Measurements from ENCODE around the gene LTBP1. TPM values are rescaled to one million over a fixed set of nuclear protein-coding genes. Genes with fewer than 3 reads are reported as not detected.

Gene LTBP1
- total RNA-seq, 2 experiments from 2014 or later, result 0.18 TPM; not detected in 1

DNA sequence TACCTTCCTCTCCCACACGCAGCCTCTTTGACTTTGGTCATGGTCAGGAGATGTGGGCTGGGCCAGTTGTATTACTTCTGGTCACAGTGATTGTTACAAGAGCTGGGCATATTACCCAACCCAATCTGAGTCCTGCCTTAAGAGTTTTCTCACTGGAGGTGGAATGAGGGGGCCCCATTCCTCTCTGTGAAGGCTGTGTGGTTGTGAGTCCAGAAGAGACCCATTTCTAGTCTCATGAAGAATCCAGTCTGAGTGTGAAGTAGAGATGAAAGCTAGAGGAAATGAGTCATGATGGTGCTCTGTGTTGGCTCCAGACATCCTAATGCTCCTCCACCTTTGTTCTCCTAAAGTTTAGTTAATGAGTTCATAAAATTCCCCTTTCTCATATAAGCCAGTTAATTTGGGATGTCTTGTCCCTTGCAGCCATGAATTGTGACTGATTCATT is 478.9 kb downstream of the LTBP1 start:
- no peaks in the 10 kb centered on the region for H3K36me3 Mint-ChIP-seq (ENCODE audit: low read depth)
- no peak for DNase-seq
- ATAC-seq, result no peak
- H3K9me3 Mint-ChIP-seq, result no peaks in the 10 kb centered on the region
- no peaks in the 10 kb centered on the region for H3K4me1 Mint-ChIP-seq (ENCODE audit: low read depth)
- no peaks in the 10 kb centered on the region for H3K27me3 Mint-ChIP-seq
- intact Hi-C loops (cut with micrococcal nuclease), result no loop called here
- no peak overlapping the region for H3K27ac Mint-ChIP-seq
- ChIA-PET POLR2A (no interaction called here), CTCF (no interaction called here)
- TF ChIP-seq, protein P1, sequence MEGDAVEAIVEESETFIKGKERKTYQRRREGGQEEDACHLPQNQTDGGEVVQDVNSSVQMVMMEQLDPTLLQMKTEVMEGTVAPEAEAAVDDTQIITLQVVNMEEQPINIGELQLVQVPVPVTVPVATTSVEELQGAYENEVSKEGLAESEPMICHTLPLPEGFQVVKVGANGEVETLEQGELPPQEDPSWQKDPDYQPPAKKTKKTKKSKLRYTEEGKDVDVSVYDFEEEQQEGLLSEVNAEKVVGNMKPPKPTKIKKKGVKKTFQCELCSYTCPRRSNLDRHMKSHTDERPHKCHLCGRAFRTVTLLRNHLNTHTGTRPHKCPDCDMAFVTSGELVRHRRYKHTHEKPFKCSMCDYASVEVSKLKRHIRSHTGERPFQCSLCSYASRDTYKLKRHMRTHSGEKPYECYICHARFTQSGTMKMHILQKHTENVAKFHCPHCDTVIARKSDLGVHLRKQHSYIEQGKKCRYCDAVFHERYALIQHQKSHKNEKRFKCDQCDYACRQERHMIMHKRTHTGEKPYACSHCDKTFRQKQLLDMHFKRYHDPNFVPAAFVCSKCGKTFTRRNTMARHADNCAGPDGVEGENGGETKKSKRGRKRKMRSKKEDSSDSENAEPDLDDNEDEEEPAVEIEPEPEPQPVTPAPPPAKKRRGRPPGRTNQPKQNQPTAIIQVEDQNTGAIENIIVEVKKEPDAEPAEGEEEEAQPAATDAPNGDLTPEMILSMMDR (IDR thresholded peaks at IDR 0.05), result no peak
- no peak overlapping the region for H3K4me3 Mint-ChIP-seq

DNA sequence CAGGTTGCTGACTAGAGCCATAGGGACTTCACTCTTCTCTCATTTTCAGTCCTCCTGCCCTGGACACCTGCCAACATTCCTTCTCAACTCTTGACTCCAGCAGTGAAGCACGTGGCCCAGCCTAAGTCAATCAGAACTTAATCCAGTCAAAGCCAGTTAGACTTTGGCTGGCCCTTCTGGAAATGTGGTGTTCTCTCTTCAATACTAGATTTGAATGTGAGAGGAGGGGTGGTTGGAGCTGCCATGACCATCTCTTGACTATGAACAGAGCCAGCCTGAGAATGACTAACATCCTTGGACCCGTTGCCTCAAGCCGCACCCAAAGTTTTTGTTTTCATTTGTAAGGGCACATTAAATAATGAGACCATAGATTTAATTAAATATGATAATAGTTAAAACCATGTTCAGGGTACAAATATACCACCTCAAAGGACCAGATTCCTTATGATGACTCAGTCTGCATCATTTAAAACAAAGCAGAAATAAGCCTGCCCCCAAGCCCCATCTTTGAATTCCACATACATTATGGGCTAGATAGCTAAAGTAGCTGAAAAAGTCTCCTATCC is 480.0 kb downstream of the LTBP1 start:
- Mint-ChIP-seq H3K27me3 (no peaks in the 10 kb centered on the region), H3K9me3 (no peaks in the 10 kb centered on the region), H3K4me3 (no peak overlapping the region), H3K4me1 (ENCODE audit: low read depth) (no peaks in the 10 kb centered on the region), H3K27ac (no peak overlapping the region), H3K36me3 (ENCODE audit: low read depth) (no peaks in the 10 kb centered on the region)
- TF ChIP-seq, protein P1 (IDR thresholded peaks at IDR 0.05), result no peak
- ChIA-PET POLR2A (no interaction called here), CTCF (no interaction called here)
- DNase-seq (no peak), ATAC-seq (no peak)
- intact Hi-C loops (cut with micrococcal nuclease), result no loop called here

DNA sequence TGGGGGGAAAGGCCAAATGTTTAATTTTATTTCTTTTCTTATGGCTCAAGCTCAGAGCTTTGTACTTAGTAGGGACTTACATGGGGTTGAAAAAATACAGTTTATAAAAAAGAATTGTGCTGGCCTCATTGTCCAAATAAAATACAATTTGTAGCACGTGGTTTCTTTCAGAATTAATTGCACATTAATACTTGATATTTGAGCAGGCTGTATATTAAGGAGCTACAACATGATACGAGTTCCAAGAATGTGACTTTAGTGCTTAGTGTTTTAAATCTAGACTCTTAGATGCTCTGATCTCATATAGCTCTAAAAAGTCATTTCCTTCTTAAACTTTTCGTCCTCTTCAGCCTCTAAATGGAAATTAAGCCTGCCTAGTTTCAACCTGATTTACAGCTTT is 483.3 kb downstream of the LTBP1 start:
- H3K4me3 Mint-ChIP-seq, result no peak overlapping the region
- H3K9me3 Mint-ChIP-seq, result no peaks in the 10 kb centered on the region
- CTCF ChIA-PET, result interaction anchor here (0.7 kb wide), 1 partner anchor 10 kb away, joined by 3 read pairs; no protein-coding TSS in a partner anchor

DNA sequence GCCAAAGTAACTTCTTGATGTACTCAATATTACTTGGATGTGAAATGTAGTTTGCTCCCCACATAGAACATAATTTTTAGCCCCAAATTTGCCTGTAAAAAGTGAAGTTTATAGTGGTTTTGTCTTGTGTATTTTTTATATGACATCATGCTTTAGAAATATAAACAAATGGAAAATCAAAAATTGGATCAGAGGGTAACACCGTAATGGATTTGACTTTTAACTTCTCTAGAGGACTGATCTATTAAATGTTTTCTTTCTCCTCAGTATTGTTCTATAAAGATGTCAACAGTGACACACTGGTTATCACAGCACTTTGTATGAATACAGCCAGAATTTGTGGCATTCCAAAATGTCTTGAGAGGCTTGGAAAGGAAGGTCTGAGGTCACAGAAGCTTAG is 484.1 kb downstream of the LTBP1 start:
- no peaks in the 10 kb centered on the region for H3K9me3 Mint-ChIP-seq
- no peaks in the 10 kb centered on the region for H3K4me1 Mint-ChIP-seq (ENCODE audit: low read depth)
- TF ChIP-seq, protein P1 (IDR thresholded peaks at IDR 0.05), result no peak
- intact Hi-C loops (cut with micrococcal nuclease), result no loop called here
- ChIA-PET POLR2A (no interaction called here), CTCF (no interaction called here)
- DNase-seq (no peak), ATAC-seq (no peak)
- H3K36me3 Mint-ChIP-seq (ENCODE audit: low read depth), result no peaks in the 10 kb centered on the region
- no peak overlapping the region for H3K27ac Mint-ChIP-seq
- H3K27me3 Mint-ChIP-seq, result peaks cover 5% of the 10 kb centered on the region
- no peak overlapping the region for H3K4me3 Mint-ChIP-seq

More for the DNA sequence above, 483.3 kb downstream of the LTBP1 start:
- TF ChIP-seq, protein P1 (IDR thresholded peaks at IDR 0.05), result no peak
- Mint-ChIP-seq H3K27me3 (peaks cover 5% of the 10 kb centered on the region), H3K36me3 (ENCODE audit: low read depth) (no peaks in the 10 kb centered on the region), H3K27ac (no peak overlapping the region), H3K4me1 (ENCODE audit: low read depth) (no peaks in the 10 kb centered on the region)
- intact Hi-C loops (cut with micrococcal nuclease), result no loop called here
- DNase-seq (no peak), ATAC-seq (no peak)
- POLR2A ChIA-PET, result no interaction called here

DNA sequence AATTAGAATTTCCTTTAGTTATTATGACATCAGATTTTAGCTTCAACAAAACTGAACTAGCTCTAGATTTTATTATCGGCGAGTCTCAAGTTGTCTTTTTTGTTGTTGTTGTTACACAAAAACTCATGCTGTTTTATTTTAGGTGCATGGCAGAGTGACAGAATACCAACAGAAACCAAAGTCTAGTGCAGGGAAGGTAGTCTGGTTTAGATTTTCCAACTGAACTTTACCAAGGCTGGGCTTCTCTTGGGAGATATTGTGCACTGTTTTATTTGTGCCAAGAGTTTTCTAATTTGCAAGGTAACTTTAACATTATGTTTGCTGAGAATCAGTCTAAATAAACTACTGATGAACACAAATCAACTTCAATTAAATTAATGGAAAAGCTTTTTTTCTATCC is 486.1 kb downstream of the LTBP1 start:
- ATAC-seq, result no peak
- Mint-ChIP-seq H3K27me3 (peaks cover 5% of the 10 kb centered on the region), H3K27ac (no peak overlapping the region), H3K9me3 (no peaks in the 10 kb centered on the region), H3K4me3 (no peak overlapping the region), H3K4me1 (ENCODE audit: low read depth) (no peaks in the 10 kb centered on the region), H3K36me3 (ENCODE audit: low read depth) (no peaks in the 10 kb centered on the region)
- ChIA-PET POLR2A (no interaction called here), CTCF (no interaction called here)
- DNase-seq, result no peak
- intact Hi-C loops (cut with micrococcal nuclease), result no loop called here
- TF ChIP-seq, protein P1 (IDR thresholded peaks at IDR 0.05), result no peak
